Transverse colon (tissue), 4 donors: ENCODE measurements around the gene C10orf53. TPM values are rescaled to one million over a fixed set of nuclear protein-coding genes. Genes with fewer than 3 reads are reported as not detected.

Experiments
- DNase-seq: peaks from one replicate; pipeline ENCODE4 v3.0.0-alpha.2; 2019
- H3K27ac ChIP-seq, 4 donors: fragments of 200-600 bp; sonication (generic); 2 replicates each; pipeline ENCODE4 v1.5.1; 2016 to 2018; ENCODE audit warnings: inconsistent platforms in 4 of 4
- H3K27me3 ChIP-seq: fragments of 200-600 bp; sonication (generic); 2 replicates; pipeline ENCODE4 v1.5.1; 2017; ENCODE audit warnings: inconsistent platforms
- H3K36me3 ChIP-seq, 4 donors: fragments of 200-600 bp; sonication (generic); 2 replicates each; pipeline ENCODE4 v1.5.1; 2017 to 2019; ENCODE audit warnings: inconsistent platforms in 4 of 4
- H3K4me1 ChIP-seq, 4 donors: fragments of 200-600 bp; sonication (generic); 2 replicates each; pipeline ENCODE4 v1.5.1; 2017 to 2020; ENCODE audit warnings: inconsistent platforms in 4 of 4
- H3K4me3 ChIP-seq, 4 donors: fragments of 200-600 bp; sonication (generic); 1 replicate in 1 of 4; 2 replicates in 3 of 4; pipeline versions ENCODE4 v1.5.1 to v1.6.1; 2017 to 2019; ENCODE audit warnings: inconsistent platforms in 4 of 4
- H3K9me3 ChIP-seq, 2 donors: fragments of 200-600 bp; sonication (generic); 2 replicates each; pipeline ENCODE4 v1.5.1; 2017 to 2019; ENCODE audit warnings: inconsistent platforms in 2 of 2
- EP300 ChIP-seq: sonication (generic); formaldehyde crosslinking; IDR thresholded peaks from one replicate; pipeline ENCODE4 v1.6.1; 2017; ENCODE audit warnings: antibody characterized with exemption, low read depth
- POLR2A ChIP-seq: fragments of 450-650 bp; IDR thresholded peaks from one replicate; pipeline ENCODE4 v1.6.1; 2016; ENCODE audit warnings: antibody characterized with exemption, mild to moderate bottlenecking, moderate library complexity
- POLR2AphosphoS5 ChIP-seq, 3 donors: sonication (generic); formaldehyde crosslinking; IDR thresholded peaks; one replicate each; pipeline ENCODE4 v1.6.1; 2016; ENCODE audit warnings: antibody characterized with exemption in 3 of 3
- WGBS, 2 donors: methylation state at CpG; one replicate each; pipeline ENCODE4 v1.1.5; 2018; ENCODE audit warnings: low coverage in 1 of 2; 5-methylcytosine and 5-hydroxymethylcytosine counted together
- in situ Hi-C, 4 donors: fragments of 200-750 bp; cut with MboI; loops; one replicate each; pipeline versions ENCODE4 v1.15.0 to v1.15.1; 2017; ENCODE audit warnings: low sequenced_read_pairs in 3 of 4, low pct_ligation_motif_present in 1 of 4, low pct_unique_long_range_greater_than_20kb in 1 of 4
- intact Hi-C: fragments of 100-400 bp; cut with DNase I; formaldehyde crosslinking; loops from one replicate; pipeline ENCODE4 v1.15.1; 2023; ENCODE audit warnings: low total_unique reads
- total RNA-seq, 4 donors: library from RNA; depleted of rRNA; stranded (reverse); fragments of >200 nt; gene quantifications; one replicate each; pipeline ENCODE4 v1.1.0, GENCODE V29; 2016
- TF ChIP-seq, protein P1 (sequence below), 5 experiments: fragments of 200-600 bp in 3 of 5; fragments of 450-650 bp in 2 of 5; sonication (generic) in 3 of 5; IDR thresholded peaks; 1 replicate in 2 of 5; 2 replicates in 3 of 5; pipeline ENCODE4 v1.5.1; 2016 to 2017; ENCODE audit warnings: antibody characterized with exemption in 5 of 5, inconsistent platforms in 3 of 5, mild to moderate bottlenecking in 2 of 5, moderate library complexity in 1 of 5

The C10orf53 gene
- total RNA-seq, 4 donors from 2014 or later, result not detected

GRCh38 chr10:49651917-49652316 lies 27.5 kb upstream of the C10orf53 start:
- TF ChIP-seq EP300, result no peak
- TF ChIP-seq POLR2A, result no peak
- no peak for TF ChIP-seq POLR2AphosphoS5 (IDR thresholded peaks at IDR 0.05)
- TF ChIP-seq, protein P1, sequence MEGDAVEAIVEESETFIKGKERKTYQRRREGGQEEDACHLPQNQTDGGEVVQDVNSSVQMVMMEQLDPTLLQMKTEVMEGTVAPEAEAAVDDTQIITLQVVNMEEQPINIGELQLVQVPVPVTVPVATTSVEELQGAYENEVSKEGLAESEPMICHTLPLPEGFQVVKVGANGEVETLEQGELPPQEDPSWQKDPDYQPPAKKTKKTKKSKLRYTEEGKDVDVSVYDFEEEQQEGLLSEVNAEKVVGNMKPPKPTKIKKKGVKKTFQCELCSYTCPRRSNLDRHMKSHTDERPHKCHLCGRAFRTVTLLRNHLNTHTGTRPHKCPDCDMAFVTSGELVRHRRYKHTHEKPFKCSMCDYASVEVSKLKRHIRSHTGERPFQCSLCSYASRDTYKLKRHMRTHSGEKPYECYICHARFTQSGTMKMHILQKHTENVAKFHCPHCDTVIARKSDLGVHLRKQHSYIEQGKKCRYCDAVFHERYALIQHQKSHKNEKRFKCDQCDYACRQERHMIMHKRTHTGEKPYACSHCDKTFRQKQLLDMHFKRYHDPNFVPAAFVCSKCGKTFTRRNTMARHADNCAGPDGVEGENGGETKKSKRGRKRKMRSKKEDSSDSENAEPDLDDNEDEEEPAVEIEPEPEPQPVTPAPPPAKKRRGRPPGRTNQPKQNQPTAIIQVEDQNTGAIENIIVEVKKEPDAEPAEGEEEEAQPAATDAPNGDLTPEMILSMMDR (IDR thresholded peaks at IDR 0.05), result no peak
- in situ Hi-C loops, result no loop called here
- Histone ChIP-seq H3K9me3 (no peaks in the 10 kb centered on the region), H3K4me3 (no peak overlapping the region), H3K27me3 (no peaks in the 10 kb centered on the region), H3K36me3 (no peaks in the 10 kb centered on the region), H3K27ac (no peak overlapping the region), H3K4me1 (no peaks in the 10 kb centered on the region)
- 68% methylated on average over 2 of the region's 2 CpGs; no CpG with 5 or more reads in 1 of the 2 donors for WGBS, 2 donors
- intact Hi-C loops, result no loop called here
- DNase-seq, result no peak

DNA sequence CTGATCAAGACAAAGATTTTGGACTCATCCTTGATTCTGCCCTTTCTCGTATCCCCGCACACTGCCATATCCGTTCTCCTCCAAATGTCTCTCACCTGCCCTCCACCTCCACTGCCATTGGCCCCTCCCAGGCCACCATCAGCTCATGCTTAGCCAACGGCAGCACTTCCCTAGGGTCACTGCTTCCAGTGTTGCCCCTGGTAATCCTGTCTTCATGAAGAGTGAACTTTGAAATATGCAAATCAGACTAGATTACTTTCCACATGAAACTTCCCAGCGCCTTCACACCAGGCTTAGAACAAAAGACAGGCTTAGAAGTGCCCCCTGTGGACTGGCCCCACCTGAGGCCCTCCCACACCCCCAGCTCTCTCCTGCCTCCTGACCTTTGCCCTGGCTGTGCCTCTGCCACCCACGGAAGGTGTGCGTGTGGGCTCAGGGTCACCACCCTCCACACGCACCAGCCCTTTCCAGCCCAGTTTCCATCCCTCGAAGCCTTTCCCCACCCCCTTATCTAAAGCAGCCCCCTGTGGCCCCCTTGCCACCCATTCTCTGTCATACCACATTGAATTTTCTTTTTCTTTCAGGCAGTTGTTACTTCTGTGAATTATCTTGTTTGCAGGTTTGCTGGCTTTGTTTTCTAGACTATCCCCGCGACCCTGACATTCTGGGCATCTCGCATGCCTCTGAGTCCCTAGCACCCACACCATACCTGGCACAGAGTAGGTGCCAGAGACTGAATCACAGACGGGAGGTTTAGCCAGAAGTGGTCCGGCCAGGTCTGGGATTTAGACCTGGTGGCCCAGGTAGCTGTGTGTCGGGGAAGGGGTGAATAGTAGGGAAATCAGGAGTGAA lies 26.8 kb upstream of the C10orf53 start:
- Histone ChIP-seq H3K27ac (no peak overlapping the region), H3K36me3 (no peaks in the 10 kb centered on the region), H3K9me3 (no peaks in the 10 kb centered on the region), H3K27me3 (no peaks in the 10 kb centered on the region), H3K4me1 (no peaks in the 10 kb centered on the region), H3K4me3 (no peak overlapping the region)
- intact Hi-C loops, result no loop called here
- TF ChIP-seq POLR2A (no peak), EP300 (no peak), POLR2AphosphoS5 (IDR thresholded peaks at IDR 0.05) (no peak)
- TF ChIP-seq, protein P1 (IDR thresholded peaks at IDR 0.05), result no peak
- in situ Hi-C loops, result no loop called here
- DNase-seq, result no peak
- 64 to 86% methylated on average over 7 to 15 of the region's 15 CpGs for WGBS, 2 donors

DNA sequence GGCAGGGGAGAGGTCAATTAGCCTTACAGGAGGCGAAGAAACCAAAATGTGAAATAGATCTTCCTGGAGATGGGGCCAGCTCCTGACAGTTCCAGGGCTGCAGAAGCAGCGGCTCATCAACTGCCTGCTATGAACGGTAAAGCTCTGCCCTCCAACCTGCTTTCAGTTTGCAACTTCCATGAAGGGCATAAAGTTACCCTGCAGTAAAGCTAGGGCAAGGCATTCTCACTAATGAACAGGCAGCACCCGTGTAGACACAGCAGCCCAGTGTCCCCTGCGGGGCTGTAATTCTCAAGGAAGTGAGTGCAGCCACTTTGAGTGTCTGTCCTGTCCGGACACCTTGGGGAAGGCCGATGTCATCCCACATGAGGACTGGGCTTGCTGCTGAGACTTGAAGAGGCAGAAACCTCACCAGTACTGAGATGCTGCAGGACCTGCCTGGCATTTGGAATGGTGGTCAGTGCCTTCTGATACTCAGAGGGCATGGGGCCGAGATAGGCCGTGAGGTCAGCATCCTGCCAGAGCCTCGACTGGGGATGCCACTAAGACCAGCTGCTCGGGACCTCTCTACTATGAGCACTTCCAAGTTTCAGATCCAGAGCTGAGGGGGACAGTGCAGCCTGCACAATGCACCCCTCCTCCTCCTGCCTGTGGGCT lies 26.1 kb upstream of the C10orf53 start:
- in situ Hi-C loops (no loop called here), intact Hi-C loops (no loop called here)
- Histone ChIP-seq H3K4me1 (no peaks in the 10 kb centered on the region), H3K9me3 (no peaks in the 10 kb centered on the region), H3K4me3 (no peak overlapping the region), H3K27me3 (no peaks in the 10 kb centered on the region), H3K27ac (no peak overlapping the region), H3K36me3 (no peaks in the 10 kb centered on the region)
- DNase-seq, result no peak
- 64% methylated on average over 9 of the region's 11 CpGs; no CpG with 5 or more reads in 1 of the 2 donors for WGBS, 2 donors
- no peak for TF ChIP-seq POLR2A
- TF ChIP-seq EP300, result no peak
- no peak for TF ChIP-seq POLR2AphosphoS5 (IDR thresholded peaks at IDR 0.05)
- TF ChIP-seq, protein P1 (IDR thresholded peaks at IDR 0.05), result no peak

DNA sequence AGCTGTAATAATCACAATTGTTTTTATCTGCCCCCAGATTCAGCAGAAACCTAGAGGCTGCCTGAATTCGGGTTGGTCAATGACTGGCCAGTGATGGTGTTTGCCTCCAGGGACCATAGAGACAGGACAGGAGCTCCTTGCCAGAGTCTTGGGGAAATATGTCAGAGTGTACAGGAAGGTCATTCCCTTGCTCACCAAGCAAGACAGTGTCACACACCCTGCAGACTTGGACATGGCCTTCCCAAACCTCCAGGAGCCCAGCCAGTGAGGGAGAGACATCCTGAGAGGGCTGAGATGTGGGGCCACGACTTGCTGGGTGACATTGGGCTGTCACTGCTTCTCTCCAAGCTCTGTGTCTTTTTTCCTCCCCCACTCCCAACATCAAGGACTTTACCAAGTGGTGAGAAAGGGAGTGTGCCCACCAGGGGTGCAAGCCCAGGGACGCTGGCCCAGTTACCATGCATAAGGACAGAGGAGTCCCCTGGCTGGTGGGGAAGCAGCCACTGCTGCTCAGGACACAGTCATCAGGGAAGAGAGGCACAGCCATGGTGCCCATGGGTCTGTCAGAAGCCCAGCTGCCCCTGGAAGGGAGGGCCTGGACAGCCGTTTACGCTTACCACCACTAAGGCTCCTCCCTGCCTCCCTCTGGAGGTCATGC lies 25.3 kb upstream of the C10orf53 start:
- DNase-seq, result no peak
- H3K9me3 ChIP-seq, result no peaks in the 10 kb centered on the region
- H3K36me3 ChIP-seq, result no peaks in the 10 kb centered on the region
- H3K27ac ChIP-seq, result no peak overlapping the region
- no peak for TF ChIP-seq EP300
- TF ChIP-seq POLR2A, result no peak
- TF ChIP-seq, protein P1 (IDR thresholded peaks at IDR 0.05), result no peak
- TF ChIP-seq POLR2AphosphoS5 (IDR thresholded peaks at IDR 0.05), result no peak
- intact Hi-C loops, result no loop called here
- WGBS, 2 donors, result 54% methylated on average over 5 of the region's 5 CpGs; no CpG with 5 or more reads in 1 of the 2 donors
- H3K4me3 ChIP-seq, result no peak overlapping the region
- H3K27me3 ChIP-seq, result no peaks in the 10 kb centered on the region
- H3K4me1 ChIP-seq, result no peaks in the 10 kb centered on the region
- in situ Hi-C loops, result no loop called here
